Urinary bladder (tissue), 4 donors: Measurements from ENCODE around the gene IGF2BP2. TPM values are rescaled to one million over a fixed set of nuclear protein-coding genes. Genes with fewer than 3 reads are reported as not detected.
"Not testable (repeated sequence)": the region's sequence is repeated elsewhere in the genome, so short reads cannot be mapped to it uniquely, and the experiment has no call there.

Source experiments
- DNase-seq: peaks from one replicate; pipeline ENCODE4 v3.0.0-alpha.2; 2015; ENCODE audit errors: extremely low spot score
- H3K27ac ChIP-seq: one replicate; pipeline ENCODE4 v1.5.1; 2013; ENCODE audit warnings: low read depth, mild to moderate bottlenecking, moderate library complexity
- H3K36me3 ChIP-seq: one replicate; pipeline ENCODE4 v1.6.1; 2013; ENCODE audit warnings: mild to moderate bottlenecking, moderate library complexity; ENCODE audit not compliant: insufficient read depth
- H3K4me1 ChIP-seq: one replicate; pipeline ENCODE4 v1.6.1; 2013; ENCODE audit warnings: mild to moderate bottlenecking, moderate library complexity; ENCODE audit not compliant: insufficient read depth
- H3K4me3 ChIP-seq: one replicate; pipeline ENCODE4 v1.5.1; 2013; ENCODE audit warnings: low read depth, low read length
- WGBS: extraction: QIAGEN DNeasy Blood & Tissue Kit; methylation state at CpG from one replicate; pipeline ENCODE4 v1.1.7; 2013; 5-methylcytosine and 5-hydroxymethylcytosine counted together
- polyA plus RNA-seq: library from polyadenylated mRNA; stranded (reverse); fragments of 200-250 nt; gene quantifications from one replicate; pipeline ENCODE4 v1.2.3, GENCODE V29; 2013
- total RNA-seq: library from RNA; depleted of rRNA; stranded (reverse); fragments of >200 nt; gene quantifications from one replicate; pipeline ENCODE4 v1.2.3, GENCODE V29; 2014
- donor health status: healthy with polysubstance abuse.
- donor health status: healthy.

Gene IGF2BP2
- total RNA-seq (42.7 TPM), polyA plus RNA-seq (6.8 TPM)

DNA sequence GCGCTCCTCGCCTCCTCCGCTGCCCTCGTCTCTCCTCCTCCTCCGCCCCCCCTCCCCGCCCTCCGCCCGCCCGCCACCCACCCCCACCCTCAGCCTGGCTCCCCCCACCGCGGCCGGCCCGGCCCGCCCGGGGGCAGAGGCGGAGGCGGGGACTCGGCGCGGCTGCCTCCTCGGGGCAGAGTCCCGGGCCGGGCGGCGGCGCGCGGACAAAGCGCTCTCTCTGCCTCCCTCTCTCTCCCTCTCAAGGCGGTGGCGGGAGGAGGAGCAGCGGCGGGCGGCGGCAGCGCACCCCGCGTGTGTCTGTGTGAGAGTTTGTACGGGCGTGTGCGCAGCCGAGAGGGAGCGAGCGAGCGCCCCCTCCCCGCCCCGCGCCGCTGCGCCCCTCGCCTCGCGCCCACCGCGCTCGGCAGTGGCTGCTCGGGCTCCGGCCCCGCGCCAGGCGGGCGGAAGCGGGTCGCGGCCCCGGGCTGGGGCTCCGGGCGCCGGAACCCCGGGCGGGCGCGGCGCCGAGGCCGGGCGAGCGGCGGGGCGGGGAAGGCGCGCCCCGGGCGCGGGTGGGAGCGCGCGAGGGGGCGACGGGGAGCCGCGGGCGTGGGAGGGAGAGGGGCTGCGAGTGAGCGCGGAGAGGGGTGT is at the start of gene IGF2BP2:
IGF2BP2 (minus strand) TSS at position 37 of the 633 bp plus-strand sequence. CDS start 82 bp downstream, outside the sequence.
- H3K27ac ChIP-seq = peak within 1 kb of the TSS; percentile 13
- under 1% methylated on average over 90 of the region's 96 CpGs for WGBS

DNA sequence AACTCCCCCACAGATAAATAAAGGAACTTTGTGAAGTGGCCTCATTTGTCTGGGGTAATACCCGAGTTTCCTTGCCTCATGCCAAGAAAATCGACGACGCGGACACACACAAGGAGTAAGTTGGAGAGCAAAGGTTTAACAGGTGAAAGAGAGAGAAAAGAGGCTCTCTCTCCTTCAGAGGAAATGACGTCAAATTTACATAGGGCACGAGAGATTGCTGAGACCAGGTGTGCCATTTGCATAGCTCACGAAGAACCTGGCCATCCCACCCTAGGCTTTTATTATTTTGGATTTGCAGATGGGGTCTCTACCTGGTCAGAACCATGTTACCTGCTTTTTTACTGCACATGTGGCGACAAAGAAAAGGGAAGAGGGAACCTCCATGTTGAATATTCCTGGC is 49.3 kb upstream of the IGF2BP2 start:
- DNase-seq = no peak
- 66% methylated on average over 9 of the region's 9 CpGs for WGBS
- Histone ChIP-seq H3K27ac (no peak overlapping the region), H3K4me3 (no peak overlapping the region), H3K4me1 (no peaks in the 10 kb centered on the region), H3K36me3 (no peaks in the 10 kb centered on the region)

More for the DNA sequence above, at the start of gene IGF2BP2:
- Histone ChIP-seq H3K4me1 (no peaks in the 10 kb centered on the region), H3K4me3 (peak within 1 kb of the TSS; percentile 86), H3K36me3 (no peaks in the 10 kb centered on the region)
- DNase-seq = peak; percentile 36

DNA sequence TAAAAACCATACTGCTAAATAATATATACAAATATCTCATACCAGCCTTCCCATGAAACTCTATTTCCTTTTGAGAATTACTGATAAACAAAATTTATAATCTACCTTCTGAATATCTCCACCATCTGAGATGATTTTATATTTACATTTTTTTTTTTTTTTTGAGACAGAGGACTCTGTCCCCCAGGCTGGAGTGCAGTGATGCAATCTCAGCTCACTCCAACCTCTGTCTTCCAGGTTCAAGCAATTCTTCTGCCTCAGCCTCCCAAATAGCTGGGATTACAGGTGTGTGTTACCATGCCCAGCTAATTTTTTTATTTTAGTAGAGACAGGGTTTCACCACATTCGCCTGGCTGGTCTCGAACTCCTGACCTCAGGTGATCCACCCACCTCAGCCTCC is 42.8 kb upstream of the IGF2BP2 start:
- Histone ChIP-seq H3K4me3 (no peak overlapping the region), H3K4me1 (no peaks in the 10 kb centered on the region), H3K36me3 (no peaks in the 10 kb centered on the region), H3K27ac (no peak overlapping the region)
- no peak for DNase-seq
- 93% methylated on average over 2 of the region's 2 CpGs for WGBS

DNA sequence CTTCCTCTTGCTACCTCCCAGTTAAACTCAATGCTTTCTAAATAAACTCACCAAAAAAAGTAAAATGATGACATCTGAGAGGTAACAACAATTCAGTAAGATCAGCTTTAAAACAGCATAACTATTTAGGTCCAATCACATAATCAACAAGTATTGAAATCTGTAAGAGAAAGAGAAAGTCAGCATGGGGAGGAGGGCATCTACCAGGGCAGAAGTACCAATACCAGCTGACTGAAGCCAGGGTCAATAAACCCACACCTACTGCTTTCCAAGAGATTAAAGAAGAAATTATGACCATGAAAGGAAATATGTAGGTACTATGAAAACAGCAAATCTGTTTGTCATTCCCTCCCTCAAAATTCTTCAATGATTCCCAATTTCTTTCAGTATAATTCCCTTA is 42.2 kb upstream of the IGF2BP2 start:
- H3K27ac ChIP-seq = no peak overlapping the region
- H3K36me3 ChIP-seq = no peaks in the 10 kb centered on the region
- no peak for DNase-seq
- H3K4me1 ChIP-seq = no peaks in the 10 kb centered on the region
- H3K4me3 ChIP-seq = no peak overlapping the region

DNA sequence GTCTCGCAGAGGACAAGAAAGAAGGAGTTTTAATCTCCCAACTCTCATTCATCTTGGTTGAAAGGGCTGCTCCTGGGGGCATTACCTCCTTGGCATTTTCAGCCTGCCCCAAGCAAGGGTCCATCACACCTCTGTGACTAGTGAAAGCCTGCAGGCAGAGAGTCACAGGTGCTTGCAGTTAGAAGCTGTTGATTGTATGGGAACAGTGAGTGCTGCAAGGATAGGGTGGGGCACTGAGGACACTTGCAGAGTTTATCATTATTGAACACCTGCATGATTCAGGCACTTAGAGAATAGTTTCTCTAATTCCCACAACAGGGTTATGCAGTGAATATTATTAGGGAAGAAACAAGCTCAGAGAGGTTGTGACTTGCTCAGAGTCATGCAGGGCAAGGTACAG is 41.7 kb upstream of the IGF2BP2 start:
- DNase-seq = no peak
- H3K27ac ChIP-seq = no peak overlapping the region
- WGBS = 90% methylated on average over 1 of the region's 1 CpG
- no peaks in the 10 kb centered on the region for H3K36me3 ChIP-seq
- H3K4me3 ChIP-seq = no peak overlapping the region
- no peaks in the 10 kb centered on the region for H3K4me1 ChIP-seq

DNA sequence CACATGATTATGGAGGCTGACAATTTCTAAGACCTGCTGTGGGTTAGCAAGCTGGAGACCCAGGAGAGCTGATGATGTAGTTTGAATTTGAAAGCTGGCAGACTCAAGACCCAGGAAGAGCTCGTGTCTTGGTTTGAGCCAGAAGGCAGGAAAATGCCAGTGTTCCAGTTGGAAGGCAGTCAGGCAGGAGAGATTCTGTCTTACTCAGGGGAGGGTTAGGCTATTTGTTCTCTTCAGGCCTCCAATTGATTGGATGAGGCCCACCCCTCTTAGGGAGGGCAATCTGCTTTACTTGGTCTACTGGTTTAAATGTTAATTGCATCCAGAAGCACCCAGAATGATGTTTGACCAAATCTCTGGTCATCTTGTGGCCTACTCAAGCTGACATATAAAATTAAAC is 40.4 kb upstream of the IGF2BP2 start:
- Histone ChIP-seq H3K36me3 (no peaks in the 10 kb centered on the region), H3K27ac (no peak overlapping the region), H3K4me1 (no peaks in the 10 kb centered on the region), H3K4me3 (no peak overlapping the region)
- DNase-seq = no peak
- 43% methylated on average over 1 of the region's 1 CpG for WGBS

DNA sequence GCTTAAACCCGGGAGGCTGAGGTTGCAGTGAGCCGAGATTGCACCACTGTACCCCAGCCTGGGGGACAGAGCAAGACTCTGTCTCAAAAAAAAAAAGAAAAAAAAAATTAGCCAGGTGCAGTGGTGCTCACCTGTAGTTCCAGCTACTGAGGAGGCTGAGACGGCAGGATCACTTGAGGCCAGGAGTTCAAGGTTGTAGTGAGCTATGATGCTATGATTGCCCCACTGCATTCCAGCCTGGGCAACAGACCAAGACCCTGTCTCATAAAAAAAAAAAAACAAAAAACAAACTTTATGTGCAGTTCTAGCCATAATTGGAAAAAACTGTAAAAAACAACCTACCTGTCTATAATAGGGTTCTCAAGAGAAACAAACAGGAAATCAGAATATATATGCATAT is 39.9 kb upstream of the IGF2BP2 start:
- H3K4me1 ChIP-seq = no peaks in the 10 kb centered on the region
- H3K4me3 ChIP-seq = no peak overlapping the region
- 68% methylated on average over 3 of the region's 3 CpGs for WGBS
- H3K36me3 ChIP-seq = no peaks in the 10 kb centered on the region
- no peak overlapping the region for H3K27ac ChIP-seq
- no peak for DNase-seq

DNA sequence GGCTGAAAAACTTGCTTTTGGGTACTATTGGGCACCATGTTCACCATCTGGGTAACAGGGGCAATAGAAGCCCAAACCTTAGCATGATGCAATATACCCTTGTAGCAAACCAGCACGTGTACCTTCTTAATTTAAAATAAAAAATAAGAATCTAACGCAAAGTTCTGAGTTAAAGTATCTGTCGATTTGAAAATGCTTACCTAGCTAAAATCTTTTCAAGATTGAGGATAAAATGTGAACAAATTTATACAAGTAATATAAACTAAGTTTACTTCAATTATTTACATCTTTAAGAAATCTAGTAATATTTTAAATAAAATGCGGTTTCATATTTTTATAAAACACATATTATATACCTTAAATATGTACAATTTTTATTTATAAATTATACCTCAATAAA is 38.1 kb upstream of the IGF2BP2 start:
- H3K36me3 ChIP-seq = no peaks in the 10 kb centered on the region
- H3K27ac ChIP-seq = no peak overlapping the region
- no peaks in the 10 kb centered on the region for H3K4me1 ChIP-seq
- no peak overlapping the region for H3K4me3 ChIP-seq
- 94% methylated on average over 4 of the region's 4 CpGs for WGBS
- DNase-seq = no peak

DNA sequence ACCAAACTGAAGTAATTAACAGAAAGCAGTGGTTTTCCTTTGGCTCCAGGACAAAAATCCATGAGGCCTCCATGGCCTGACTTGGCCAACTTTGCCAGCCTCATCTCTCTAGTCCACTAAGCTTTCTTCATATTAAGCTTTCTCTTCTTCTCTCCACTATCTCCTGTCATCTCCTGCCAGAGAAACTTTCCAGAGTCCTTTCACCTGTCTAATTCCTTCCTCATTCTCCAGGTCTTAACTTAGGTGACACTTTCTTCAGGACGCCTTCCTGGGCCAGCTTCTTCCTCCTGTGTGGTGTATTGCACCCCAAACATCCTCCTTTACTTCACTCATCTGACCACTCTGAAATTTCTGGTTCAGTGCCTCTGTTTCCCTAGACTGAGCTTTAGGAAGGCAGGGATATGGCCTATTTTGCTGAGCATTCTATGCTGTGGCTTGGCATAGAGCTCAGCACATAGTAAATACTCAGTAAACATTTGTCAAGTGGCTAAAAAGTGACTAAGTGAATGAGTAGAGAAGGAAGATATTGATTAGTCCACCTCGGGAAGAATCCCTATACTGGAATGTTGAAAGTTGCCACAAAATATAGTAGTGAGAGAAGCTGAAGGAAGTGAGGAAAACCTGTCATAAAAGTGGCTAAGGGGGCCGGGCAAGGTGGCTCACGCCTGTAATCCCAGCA is 34.6 kb upstream of the IGF2BP2 start:
- no peaks in the 10 kb centered on the region for H3K36me3 ChIP-seq

DNA sequence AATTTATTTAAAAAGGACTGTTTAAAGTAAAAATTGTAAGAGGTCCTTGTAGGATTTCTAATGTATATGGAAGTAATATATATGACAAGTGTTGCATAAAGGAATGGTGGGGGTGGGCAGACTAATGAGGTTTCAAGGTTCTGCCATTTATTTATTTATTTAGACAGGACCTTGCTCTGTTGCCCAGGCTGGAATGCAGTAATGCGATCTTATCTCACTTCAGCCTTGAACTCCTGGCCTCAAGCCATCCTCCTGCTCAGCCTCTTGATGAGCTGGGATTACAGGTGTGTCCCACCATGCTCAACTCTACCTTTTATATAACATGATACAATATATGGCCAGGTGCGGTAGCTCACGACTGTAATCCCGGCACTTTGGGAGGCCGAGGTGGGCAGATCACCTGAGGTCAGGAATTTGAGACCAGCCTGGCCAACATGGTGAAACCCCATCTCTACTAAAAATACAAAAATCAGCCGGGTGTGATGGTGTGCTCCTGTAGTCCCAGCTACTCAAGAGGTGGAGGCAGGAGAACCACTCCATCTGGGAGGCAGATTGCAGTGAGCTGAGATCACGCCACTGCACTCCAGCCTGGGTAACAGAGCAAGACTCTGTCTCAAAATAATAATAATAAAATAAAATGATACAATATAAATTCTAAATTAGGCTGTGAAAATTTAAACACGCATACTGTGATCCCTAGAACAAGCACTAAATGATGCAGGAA is 33.8 kb upstream of the IGF2BP2 start:
- Histone ChIP-seq H3K27ac (no peak overlapping the region), H3K36me3 (no peaks in the 10 kb centered on the region), H3K4me3 (no peak overlapping the region), H3K4me1 (no peaks in the 10 kb centered on the region)
- no peak for DNase-seq
- WGBS = 87% methylated on average over 8 of the region's 8 CpGs

More for the DNA sequence above, 34.6 kb upstream of the IGF2BP2 start:
- 86% methylated on average over 4 of the region's 4 CpGs for WGBS
- H3K4me1 ChIP-seq = no peaks in the 10 kb centered on the region
- DNase-seq = no peak
- no peak overlapping the region for H3K4me3 ChIP-seq
- H3K27ac ChIP-seq = no peak overlapping the region

DNA sequence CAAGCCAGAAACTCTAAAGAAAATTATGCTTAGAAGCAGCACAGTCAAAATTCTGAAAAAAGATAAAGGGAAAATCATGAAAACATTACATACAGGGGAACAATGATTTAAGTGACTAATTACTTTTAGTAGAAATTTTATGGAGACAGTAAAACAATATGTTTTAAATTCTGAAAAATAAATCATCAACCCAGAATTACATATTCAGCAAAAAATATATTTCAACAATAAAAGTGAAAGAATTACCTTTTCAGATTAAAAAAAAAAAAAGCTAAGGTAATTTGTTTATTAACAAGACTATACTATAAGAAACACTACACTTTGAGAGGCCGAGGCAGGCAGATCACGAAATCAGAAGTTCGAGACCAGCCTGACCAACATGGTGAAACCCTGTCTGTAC is 32.4 kb upstream of the IGF2BP2 start:
- Histone ChIP-seq H3K36me3 (no peaks in the 10 kb centered on the region), H3K27ac (no peak overlapping the region), H3K4me3 (no peak overlapping the region), H3K4me1 (no peaks in the 10 kb centered on the region)
- no peak for DNase-seq
- WGBS = 83% methylated on average over 3 of the region's 3 CpGs

DNA sequence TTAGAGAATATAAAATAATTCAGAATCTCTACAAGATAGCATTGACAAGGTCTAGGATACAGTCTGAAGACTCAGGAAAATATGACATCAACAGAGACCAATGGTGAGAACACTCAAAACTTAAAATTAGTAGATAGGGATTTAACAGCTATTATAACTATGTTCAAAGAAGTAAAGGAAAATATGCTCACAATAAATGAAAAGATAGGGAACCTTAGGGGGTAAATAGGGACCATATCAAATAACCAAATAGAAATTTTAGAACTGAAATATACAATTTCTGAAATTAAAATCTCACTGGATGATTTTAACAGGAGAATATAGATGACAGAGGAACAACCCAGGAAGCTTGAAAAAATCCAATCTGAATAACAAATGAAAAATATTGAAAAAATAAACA is 31.8 kb upstream of the IGF2BP2 start:
- Histone ChIP-seq H3K4me3 (no peak overlapping the region), H3K27ac (no peak overlapping the region), H3K4me1 (no peaks in the 10 kb centered on the region), H3K36me3 (no peaks in the 10 kb centered on the region)
- DNase-seq = no peak

DNA sequence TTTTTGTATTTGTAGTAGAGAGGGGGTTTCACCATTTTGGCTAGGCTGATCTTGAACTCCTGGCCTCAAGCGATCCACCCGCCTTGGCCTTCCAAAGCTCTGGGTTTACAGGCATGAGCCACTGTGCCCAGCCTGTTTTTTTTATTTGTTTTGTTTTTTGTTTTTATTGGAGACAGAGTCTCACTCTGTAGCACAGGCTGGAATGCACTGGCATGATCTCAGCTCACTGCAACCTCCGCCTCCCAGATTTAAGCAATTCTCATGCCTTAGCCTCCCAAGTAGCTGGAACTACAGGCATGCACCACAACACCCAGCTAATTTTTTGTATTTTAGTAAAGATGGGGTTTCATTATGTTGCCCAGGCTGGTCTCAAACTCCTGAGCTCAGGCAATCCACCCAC is 28.9 kb upstream of the IGF2BP2 start:
- H3K27ac ChIP-seq, H3K36me3 ChIP-seq, H3K4me3 ChIP-seq, H3K4me1 ChIP-seq, DNase-seq: not testable (repeated sequence)
- 86% methylated on average over 3 of the region's 3 CpGs for WGBS

DNA sequence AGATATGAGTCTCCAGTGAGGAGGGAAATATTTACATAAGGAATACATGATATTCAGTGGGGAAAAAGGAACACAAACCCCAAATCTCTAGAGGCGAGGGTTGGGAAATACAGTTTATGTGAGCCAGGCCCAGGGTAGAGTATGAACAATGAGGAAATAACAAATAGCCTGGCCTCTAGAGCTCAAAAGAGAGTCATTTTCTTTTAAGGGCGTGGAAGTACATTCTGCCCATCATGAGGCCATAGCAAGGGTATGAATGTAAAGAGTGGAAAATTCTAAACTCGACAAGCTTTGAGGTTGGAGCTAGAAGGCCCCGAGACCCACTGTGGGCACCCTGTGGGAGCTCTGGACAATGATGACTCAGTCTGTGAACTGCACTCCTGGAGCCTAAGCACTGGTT is 27.8 kb upstream of the IGF2BP2 start:
- WGBS = 90% methylated on average over 4 of the region's 4 CpGs
- H3K4me3 ChIP-seq = no peak overlapping the region
- no peak overlapping the region for H3K27ac ChIP-seq
- no peaks in the 10 kb centered on the region for H3K4me1 ChIP-seq
- DNase-seq = no peak
- no peaks in the 10 kb centered on the region for H3K36me3 ChIP-seq
